Esophagus muscularis mucosa (tissue), 4 donors: Measurements from ENCODE around the gene CPS1.

Experiments
- EP300 ChIP-seq: sonication (generic); formaldehyde crosslinking; IDR thresholded peaks from one replicate; pipeline ENCODE4 v1.6.1; 2017; ENCODE audit warnings: antibody characterized with exemption
- POLR2A ChIP-seq: fragments of 450-650 bp; IDR thresholded peaks from one replicate; pipeline ENCODE4 v1.6.1; 2017; ENCODE audit warnings: antibody characterized with exemption, moderate library complexity, mild to moderate bottlenecking, low read depth
- POLR2AphosphoS5 ChIP-seq, 2 donors: sonication (generic); formaldehyde crosslinking; IDR thresholded peaks; one replicate each; pipeline ENCODE4 v1.6.1; 2017; ENCODE audit warnings: antibody characterized with exemption in 2 of 2
- TF ChIP-seq, protein P1 (sequence below), 3 experiments: fragments of 200-600 bp in 2 of 3; fragments of 450-650 bp in 1 of 3; sonication (generic) in 2 of 3; IDR thresholded peaks; one replicate each; pipeline ENCODE4 v1.5.1; 2017 to 2019; ENCODE audit warnings: antibody characterized with exemption in 3 of 3, mild to moderate bottlenecking in 2 of 3, moderate library complexity in 1 of 3

- TF ChIP-seq POLR2A: no peak
- TF ChIP-seq, protein P1, sequence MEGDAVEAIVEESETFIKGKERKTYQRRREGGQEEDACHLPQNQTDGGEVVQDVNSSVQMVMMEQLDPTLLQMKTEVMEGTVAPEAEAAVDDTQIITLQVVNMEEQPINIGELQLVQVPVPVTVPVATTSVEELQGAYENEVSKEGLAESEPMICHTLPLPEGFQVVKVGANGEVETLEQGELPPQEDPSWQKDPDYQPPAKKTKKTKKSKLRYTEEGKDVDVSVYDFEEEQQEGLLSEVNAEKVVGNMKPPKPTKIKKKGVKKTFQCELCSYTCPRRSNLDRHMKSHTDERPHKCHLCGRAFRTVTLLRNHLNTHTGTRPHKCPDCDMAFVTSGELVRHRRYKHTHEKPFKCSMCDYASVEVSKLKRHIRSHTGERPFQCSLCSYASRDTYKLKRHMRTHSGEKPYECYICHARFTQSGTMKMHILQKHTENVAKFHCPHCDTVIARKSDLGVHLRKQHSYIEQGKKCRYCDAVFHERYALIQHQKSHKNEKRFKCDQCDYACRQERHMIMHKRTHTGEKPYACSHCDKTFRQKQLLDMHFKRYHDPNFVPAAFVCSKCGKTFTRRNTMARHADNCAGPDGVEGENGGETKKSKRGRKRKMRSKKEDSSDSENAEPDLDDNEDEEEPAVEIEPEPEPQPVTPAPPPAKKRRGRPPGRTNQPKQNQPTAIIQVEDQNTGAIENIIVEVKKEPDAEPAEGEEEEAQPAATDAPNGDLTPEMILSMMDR (IDR thresholded peaks at IDR 0.05): no peak
- TF ChIP-seq EP300: no peak
- TF ChIP-seq POLR2AphosphoS5 (IDR thresholded peaks at IDR 0.05): no peak
These were observed 159.2 kb downstream of the CPS1 start for GRCh38 chr2:210715560-210716082.
